Vagina (tissue), 2 donors: ENCODE results near the gene TP53TG3D. TPM values are rescaled to one million over a fixed set of nuclear protein-coding genes. Genes with fewer than 3 reads are reported as not detected.
"Not testable (repeated sequence)": the region's sequence is repeated elsewhere in the genome, so short reads cannot be mapped to it uniquely, and the experiment has no call there.

Source experiments
- DNase-seq, 2 donors: peaks; one replicate each; pipeline ENCODE4 v3.0.0-alpha.2; 2017; ENCODE audit errors: extremely low spot score in 2 of 2
- H3K27ac ChIP-seq: fragments of 200-600 bp; sonication (generic); one replicate; pipeline ENCODE4 v1.5.1; 2019
- H3K27me3 ChIP-seq: fragments of 200-600 bp; sonication (generic); one replicate; pipeline ENCODE4 v1.5.1; 2019
- H3K36me3 ChIP-seq, 2 donors: fragments of 200-600 bp; sonication (generic); one replicate each; pipeline ENCODE4 v1.5.1; 2017 to 2019
- H3K4me1 ChIP-seq: fragments of 200-600 bp; sonication (generic); one replicate; pipeline ENCODE4 v1.5.1; 2019
- H3K4me3 ChIP-seq, 2 donors: fragments of 200-600 bp; sonication (generic); 1 replicate in 1 of 2; 2 replicates in 1 of 2; pipeline ENCODE4 v1.5.1; 2016 to 2019
- H3K9me3 ChIP-seq: fragments of 200-600 bp; sonication (generic); one replicate; pipeline ENCODE4 v1.5.1; 2019
- intact Hi-C: fragments of 100-400 bp; cut with DNase I; formaldehyde crosslinking; loops from one replicate; pipeline ENCODE4 v1.15.1; 2023
- total RNA-seq: library from RNA; depleted of rRNA; stranded (reverse); fragments of >200 nt; gene quantifications from one replicate; pipeline ENCODE4 v1.2.3, GENCODE V29; 2016

TP53TG3D gene, protein sequence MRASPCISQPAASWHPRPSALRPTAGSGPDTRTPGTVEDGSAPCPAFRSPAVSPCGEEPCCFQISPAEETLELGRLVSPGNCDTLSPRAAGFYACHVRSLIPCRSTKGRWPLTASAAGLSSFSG
- not detected for total RNA-seq

DNA sequence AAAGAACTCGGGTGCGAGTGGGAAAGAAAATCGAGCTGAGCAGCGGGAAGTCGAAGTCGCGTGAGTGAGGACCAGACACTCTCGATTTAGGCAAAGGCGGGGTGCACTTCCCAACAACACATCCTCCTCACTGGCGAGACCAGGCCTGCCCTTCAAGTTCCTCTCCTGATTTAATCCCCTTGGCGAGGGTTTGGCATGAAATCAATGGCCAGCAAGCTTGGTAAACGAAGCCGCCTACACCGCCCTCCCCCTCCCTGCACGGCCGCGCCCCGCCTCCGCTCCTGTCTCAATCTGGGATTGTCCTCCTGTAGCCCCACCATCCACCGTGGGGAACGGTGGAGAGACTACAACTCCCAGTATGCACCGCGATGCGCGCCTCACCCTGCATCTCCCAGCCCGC, at the start of gene TP53TG3D:
TP53TG3D (plus strand) TSS at position 301 of the 400 bp plus-strand sequence; CDS start at position 369, 68 bp downstream.
- H3K4me3 ChIP-seq, intact Hi-C loops: not testable (repeated sequence)

DNA sequence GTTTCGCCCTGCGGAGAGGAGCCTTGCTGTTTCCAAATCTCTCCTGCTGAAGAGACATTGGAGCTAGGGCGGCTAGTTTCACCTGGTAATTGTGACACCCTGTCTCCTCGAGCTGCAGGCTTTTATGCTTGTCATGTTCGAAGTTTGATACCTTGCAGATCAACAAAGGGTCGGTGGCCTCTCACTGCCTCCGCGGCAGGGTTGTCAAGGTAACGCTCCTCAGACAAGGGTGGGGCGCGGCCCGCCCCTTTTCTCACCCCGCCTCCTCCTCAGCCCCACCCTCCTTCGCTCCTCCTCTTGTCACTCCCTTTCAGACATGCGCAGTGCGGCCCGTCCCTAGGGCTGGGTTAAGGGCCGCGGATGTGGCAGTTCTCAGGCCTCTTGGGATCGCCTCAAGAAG, 421 bp downstream of the TP53TG3D start:
- H3K4me1 ChIP-seq, DNase-seq, H3K36me3 ChIP-seq, H3K4me3 ChIP-seq, H3K27ac ChIP-seq, H3K9me3 ChIP-seq, intact Hi-C loops, H3K27me3 ChIP-seq: not testable (repeated sequence)

More for the DNA sequence above, at the start of gene TP53TG3D:
- not testable (repeated sequence) for H3K9me3 ChIP-seq, H3K27me3 ChIP-seq, H3K4me1 ChIP-seq, DNase-seq, H3K27ac ChIP-seq, H3K36me3 ChIP-seq

- H3K4me1 ChIP-seq, H3K9me3 ChIP-seq, H3K27ac ChIP-seq, intact Hi-C loops, H3K4me3 ChIP-seq, H3K27me3 ChIP-seq, H3K36me3 ChIP-seq: not testable (repeated sequence)
- peak in 1 of 2 donors; percentile 25 for DNase-seq
Measured at GRCh38 chr16:32261526-32261925, 8.4 kb downstream of the TP53TG3D start.

DNA sequence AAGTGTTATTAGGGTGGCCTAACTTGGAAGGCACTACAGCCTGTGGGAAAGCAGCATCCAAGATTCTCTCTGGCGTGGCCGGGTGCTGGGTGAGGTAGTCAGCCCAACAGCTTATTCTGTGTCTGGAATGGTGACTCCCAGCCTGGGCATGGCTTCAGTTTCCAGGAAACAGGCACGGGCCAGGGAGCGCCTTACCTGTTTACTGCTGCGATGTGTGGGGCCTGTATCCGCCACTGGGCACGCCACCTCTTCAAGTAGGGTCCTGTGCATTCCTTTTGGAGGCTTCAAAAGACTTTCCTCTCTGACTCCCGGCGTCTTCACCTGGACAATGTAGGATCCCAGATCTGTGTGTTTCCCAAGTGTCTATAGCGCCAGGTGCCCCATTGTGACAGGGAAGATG, 10.5 kb downstream of the TP53TG3D start:
- H3K27ac ChIP-seq, intact Hi-C loops, H3K4me1 ChIP-seq, H3K4me3 ChIP-seq, H3K27me3 ChIP-seq, H3K36me3 ChIP-seq, H3K9me3 ChIP-seq, DNase-seq: not testable (repeated sequence)

- H3K27me3 ChIP-seq, H3K4me1 ChIP-seq, DNase-seq, H3K9me3 ChIP-seq, intact Hi-C loops, H3K36me3 ChIP-seq, H3K27ac ChIP-seq, H3K4me3 ChIP-seq: not testable (repeated sequence)
Measured at GRCh38 chr16:32281910-32282309, 28.8 kb downstream of the TP53TG3D start.

DNA sequence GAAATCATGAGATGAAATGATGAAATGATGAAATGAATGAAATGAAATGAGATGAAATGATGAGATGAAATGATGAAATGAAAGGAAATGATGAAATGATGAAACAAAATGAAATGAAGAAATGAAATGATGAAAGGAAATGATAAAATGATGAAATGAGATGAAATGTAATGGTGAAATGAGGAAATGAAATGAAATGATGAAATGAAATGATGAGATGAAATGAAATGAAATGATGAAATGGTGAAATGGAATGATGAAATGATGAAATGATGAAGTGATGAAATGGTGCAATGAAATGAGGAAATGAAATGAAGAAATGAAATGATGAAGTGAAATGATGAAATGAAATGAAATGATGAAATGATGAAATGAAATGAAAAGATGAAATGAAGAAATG, 29.9 kb downstream of the TP53TG3D start:
- intact Hi-C loops, H3K36me3 ChIP-seq, DNase-seq, H3K27ac ChIP-seq, H3K9me3 ChIP-seq, H3K4me3 ChIP-seq, H3K27me3 ChIP-seq, H3K4me1 ChIP-seq: not testable (repeated sequence)

GRCh38 chr16:32283917-32284495, 30.9 kb downstream of the TP53TG3D start:
- H3K4me1 ChIP-seq, H3K36me3 ChIP-seq, H3K4me3 ChIP-seq, intact Hi-C loops, H3K27ac ChIP-seq, H3K9me3 ChIP-seq, DNase-seq, H3K27me3 ChIP-seq: not testable (repeated sequence)

GRCh38 chr16:32284800-32285796, 32.0 kb downstream of the TP53TG3D start:
- H3K27ac ChIP-seq, H3K4me1 ChIP-seq, H3K4me3 ChIP-seq, H3K9me3 ChIP-seq, H3K36me3 ChIP-seq, H3K27me3 ChIP-seq, intact Hi-C loops: not testable (repeated sequence)
- peak in 1 of 2 donors; percentile 28 for DNase-seq

DNA sequence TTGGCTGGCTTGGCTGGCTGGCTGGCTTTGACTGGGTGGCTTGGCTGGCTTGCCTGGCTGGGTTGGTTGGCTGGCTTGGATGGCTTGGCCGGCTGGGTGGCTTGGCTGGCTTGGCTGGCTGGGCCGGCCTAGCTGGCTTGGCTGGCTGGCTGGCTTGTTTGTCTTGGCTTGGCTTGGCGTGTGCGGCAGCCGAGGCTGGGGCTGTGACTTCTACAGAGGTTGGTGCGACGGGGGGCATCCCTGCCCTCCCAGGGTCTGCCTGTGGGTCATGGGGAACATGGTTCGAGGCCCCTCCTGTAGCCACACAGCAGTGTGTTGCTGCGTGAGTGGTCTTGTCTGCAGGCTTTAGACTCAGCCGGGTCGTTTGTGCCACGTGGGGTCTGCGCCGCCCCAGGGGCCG, 33.1 kb downstream of the TP53TG3D start:
- H3K27ac ChIP-seq, intact Hi-C loops, H3K4me1 ChIP-seq, DNase-seq, H3K36me3 ChIP-seq, H3K9me3 ChIP-seq, H3K27me3 ChIP-seq, H3K4me3 ChIP-seq: not testable (repeated sequence)

DNA sequence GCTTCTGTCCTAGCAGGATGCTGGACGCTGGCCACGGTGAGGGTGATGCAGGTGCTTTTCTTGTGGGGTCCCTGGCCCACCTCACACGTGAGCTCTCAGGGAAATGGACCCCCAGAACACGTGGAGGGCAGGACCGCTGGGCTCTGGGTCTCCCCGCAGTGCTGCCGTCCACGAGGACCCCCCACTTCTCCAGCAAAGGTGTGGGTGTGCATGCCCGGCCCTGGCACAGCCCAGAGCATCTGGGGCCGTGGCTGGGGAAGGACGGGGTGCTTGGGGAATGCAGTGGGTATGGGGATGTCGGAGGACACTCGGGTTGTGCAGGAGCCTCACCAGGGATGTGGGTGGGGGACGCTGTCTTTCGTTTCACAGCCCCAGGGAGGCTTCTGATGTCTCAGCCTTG, 34.7 kb downstream of the TP53TG3D start:
- H3K27me3 ChIP-seq, H3K4me3 ChIP-seq, intact Hi-C loops, H3K4me1 ChIP-seq, H3K27ac ChIP-seq, H3K36me3 ChIP-seq, H3K9me3 ChIP-seq: not testable (repeated sequence)
- DNase-seq: peak in 1 of 2 donors; percentile 25

- H3K4me1 ChIP-seq, H3K4me3 ChIP-seq, H3K36me3 ChIP-seq, intact Hi-C loops, H3K9me3 ChIP-seq, H3K27ac ChIP-seq, H3K27me3 ChIP-seq: not testable (repeated sequence)
- peak in 1 of 2 donors; percentile 12 for DNase-seq
Measured at GRCh38 chr16:32289197-32289596, 36.1 kb downstream of the TP53TG3D start.

- intact Hi-C loops, DNase-seq, H3K9me3 ChIP-seq: not testable (repeated sequence)
Measured at GRCh38 chr16:32302776-32303175, 49.7 kb downstream of the TP53TG3D start.

More at GRCh38 chr16:32302776-32303175, 49.7 kb downstream of the TP53TG3D start:
- H3K4me3 ChIP-seq, H3K36me3 ChIP-seq, H3K4me1 ChIP-seq, H3K27me3 ChIP-seq, H3K27ac ChIP-seq: not testable (repeated sequence)
